ENCODE results near the gene FAT4.

The FAT4 gene

DNA sequence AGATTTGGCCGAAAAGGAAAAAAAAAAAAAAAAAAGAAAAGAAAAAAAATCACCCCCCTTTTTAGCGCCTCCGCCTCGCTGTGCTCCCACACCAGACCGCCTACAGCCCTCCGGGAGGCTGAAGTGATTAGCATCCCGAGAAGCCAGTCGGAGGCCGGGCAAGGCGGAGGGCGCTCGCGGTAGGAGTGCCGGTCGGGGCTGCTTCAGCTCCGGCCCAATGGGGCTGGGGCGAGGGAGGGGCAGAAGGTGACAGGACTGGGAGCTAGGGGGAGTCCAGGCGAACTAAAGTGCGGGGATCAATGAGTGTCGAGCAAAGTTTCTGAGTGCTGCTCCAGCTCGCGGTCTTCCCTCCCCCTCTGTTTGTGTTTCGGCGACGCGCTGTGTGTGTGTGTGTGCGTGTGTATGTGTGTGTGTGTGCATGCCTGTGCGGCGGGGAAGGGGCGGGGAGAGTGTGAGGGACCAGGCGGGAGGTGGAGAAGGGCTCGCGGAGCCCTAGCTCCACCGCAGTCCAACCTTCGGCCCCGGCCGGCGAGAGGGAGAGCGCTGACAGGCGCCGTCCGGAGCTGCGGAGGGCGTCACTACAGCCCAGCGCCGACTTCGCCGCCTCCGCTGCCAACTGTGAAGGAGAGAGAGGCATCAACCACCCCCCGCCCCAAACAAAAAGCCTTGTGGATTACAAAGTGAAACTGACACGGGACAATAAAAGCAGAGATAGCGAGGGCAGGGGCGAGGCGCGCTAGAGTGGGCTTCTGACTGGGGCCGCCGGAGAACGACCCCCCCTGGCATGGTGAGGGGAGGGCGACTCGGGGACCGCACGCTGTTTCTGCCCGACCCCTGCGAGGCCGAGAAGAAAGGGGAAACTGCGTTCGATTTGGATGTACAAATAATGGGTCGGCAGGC is at the start of gene FAT4:
Gene FAT4 (plus strand): TSS at position 280 of the 900 bp plus-strand sequence. CDS start 1,457 bp downstream, outside the sequence.
- peak; percentile 35 for DNase-seq

DNA sequence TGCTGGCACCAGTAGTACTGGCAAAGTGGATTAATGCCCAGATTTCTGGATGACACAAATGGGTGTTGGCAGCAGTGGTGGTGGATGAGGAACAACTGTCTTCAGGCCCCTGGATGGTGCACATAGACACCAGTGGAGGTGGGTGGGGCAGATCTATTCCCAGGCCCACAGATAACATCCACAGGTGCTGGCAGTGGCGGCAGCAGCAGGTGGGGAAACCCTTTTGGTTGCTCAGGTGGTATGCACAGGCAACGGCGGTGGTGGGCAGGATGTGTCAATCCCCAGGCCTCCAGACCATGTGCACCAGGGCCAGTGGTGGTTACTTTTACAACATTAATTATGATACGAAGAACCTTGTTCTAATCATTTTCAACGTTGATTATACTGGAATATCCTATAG is 48.9 kb upstream of the FAT4 start:
- DNase-seq: no peak

GRCh38 chr4:125266901-125267604 is 47.7 kb upstream of the FAT4 start:
- DNase-seq: no peak

DNA sequence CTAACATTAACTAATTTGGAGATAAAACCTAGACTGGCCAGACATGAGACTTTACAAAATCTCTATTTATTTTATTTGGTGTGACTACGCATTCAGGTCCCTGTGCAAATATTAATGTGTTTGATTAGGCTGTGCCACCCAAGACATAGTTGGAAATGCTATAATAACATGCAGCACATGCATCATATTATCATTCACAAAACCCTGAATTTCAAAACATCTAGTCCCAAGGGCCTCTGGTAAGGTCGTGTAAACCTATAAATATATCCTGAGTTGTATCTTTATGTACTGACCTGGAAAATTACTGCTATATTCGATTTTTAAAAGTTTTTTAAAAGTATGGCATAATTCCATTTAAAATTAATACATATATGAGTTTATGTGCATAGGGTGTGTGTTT is 47.1 kb upstream of the FAT4 start:
- DNase-seq: no peak

- no peak for DNase-seq
These were observed 46.5 kb upstream of the FAT4 start for GRCh38 chr4:125268068-125268755.

DNA sequence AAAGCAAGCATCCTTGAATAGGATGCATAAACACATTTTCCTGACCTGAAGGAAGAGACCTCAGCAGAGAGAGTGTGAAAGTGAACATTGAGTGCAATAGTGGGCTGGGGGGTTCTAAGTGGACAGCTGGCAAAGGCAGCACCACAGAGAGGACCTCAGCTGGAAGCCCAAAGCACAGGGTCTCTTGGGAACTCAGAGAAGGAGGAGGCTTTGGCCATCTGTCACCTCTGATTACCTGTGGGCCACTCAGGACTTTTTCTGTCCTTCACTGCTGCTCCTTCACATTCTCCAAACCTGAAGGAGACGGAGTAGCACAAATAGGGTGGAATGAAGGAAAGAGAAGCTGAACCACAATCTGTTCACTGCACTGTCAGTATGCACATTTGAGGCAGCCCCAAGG is 37.9 kb upstream of the FAT4 start:
- no peak for DNase-seq

- DNase-seq: no peak
These were observed 37.0 kb upstream of the FAT4 start for GRCh38 chr4:125277790-125278189.

DNA sequence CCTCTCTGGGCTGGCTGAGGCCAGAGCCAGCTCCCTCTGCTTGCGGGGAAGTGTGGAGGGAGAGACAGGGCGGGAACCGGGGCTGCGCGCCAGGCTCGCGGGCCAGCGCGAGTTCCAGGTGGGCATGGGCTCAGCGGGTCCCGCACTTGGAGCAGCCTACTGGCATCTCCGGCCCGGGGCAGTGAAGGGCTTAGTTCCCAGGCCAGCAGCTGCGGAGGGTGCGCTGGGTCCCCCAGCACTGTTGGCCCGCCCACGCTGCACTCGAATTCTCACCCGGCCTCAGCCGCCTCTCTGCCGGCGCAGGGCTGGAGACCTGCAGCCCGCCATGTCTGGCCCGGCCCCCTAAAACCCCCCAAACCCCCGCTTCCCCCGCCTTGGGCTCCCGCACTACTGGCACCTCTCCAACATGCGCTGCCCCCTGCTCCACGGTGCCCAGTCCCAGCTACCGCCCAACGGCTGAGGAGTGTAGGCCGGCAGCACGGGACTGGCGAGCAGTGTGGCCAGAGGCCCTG is 33.8 kb upstream of the FAT4 start:
- no peak for DNase-seq

GRCh38 chr4:125283707-125284279 is 31.0 kb upstream of the FAT4 start:
- no peak for DNase-seq

DNA sequence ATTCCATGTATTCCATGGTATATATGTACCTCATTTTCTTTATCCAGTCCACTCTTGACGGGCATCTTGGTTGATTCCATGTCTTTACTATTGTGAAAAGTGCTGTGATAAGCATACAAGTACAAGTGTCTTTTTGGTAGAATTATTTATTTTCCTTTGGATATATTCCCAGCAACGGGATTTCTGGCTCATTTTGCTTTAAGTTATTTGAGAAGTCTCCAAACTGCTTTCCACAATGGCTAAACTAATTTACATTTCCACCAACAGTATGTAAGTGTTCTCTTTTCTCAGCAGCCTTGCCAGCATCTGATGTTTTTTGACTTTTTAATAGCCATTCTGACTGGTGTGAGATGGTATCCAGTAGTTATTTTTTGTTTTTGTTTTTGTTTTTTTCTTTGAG is 17.6 kb upstream of the FAT4 start:
- no peak for DNase-seq

DNA sequence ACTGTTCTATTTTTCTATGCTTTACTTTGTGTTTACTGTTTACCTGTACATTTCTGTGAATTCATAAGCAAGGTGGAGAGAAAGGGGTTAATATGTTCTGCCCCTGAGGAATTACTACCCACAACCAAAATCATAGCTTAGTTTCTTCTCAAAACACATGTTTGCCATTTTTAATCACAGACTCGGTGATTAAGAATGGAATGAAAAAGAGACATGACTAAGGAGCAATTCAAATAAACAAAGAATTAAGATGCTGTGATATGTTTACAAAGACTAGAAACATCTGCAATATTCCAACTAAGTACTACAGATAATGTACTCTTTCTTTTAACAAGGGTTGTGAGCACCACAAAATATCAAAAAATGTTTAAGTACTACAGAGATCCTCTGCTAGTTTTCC is 11.7 kb upstream of the FAT4 start:
- DNase-seq: no peak

GRCh38 chr4:125303821-125304220 is 10.9 kb upstream of the FAT4 start:
- no peak for DNase-seq

- DNase-seq: no peak
These were observed 8.6 kb upstream of the FAT4 start for GRCh38 chr4:125306112-125306511.

- DNase-seq: no peak
These were observed 8.2 kb upstream of the FAT4 start for GRCh38 chr4:125306533-125306932.

GRCh38 chr4:125311503-125311902 is 3.3 kb upstream of the FAT4 start:
- no peak for DNase-seq

DNA sequence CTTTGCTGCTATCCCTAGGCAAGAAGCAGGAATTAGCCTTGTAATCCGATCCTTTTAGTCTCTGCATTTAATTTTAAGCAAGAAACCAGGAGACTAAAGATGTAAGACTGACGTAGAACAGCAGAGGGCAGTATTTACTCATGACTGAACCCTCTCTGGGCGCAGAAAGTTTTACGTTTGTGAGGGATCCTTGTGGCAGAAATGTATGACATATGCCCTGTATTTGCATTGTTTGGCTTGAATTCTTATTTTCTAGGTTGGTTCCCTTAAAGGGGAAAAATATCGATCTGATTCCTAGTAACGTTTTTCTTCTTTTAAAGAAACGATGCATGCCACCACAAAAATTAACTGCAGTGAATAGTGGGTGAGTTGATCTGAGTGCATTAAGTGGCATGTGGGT is 1.3 kb upstream of the FAT4 start:
- no peak for DNase-seq

GRCh38 chr4:125313989-125314667 is 627 bp upstream of the FAT4 start:
- no peak for DNase-seq

GRCh38 chr4:125315576-125316400 is 1.0 kb downstream of the FAT4 start:
- DNase-seq: no peak

GRCh38 chr4:125316401-125316790 is 1.6 kb downstream of the FAT4 start:
- no peak for DNase-seq

DNA sequence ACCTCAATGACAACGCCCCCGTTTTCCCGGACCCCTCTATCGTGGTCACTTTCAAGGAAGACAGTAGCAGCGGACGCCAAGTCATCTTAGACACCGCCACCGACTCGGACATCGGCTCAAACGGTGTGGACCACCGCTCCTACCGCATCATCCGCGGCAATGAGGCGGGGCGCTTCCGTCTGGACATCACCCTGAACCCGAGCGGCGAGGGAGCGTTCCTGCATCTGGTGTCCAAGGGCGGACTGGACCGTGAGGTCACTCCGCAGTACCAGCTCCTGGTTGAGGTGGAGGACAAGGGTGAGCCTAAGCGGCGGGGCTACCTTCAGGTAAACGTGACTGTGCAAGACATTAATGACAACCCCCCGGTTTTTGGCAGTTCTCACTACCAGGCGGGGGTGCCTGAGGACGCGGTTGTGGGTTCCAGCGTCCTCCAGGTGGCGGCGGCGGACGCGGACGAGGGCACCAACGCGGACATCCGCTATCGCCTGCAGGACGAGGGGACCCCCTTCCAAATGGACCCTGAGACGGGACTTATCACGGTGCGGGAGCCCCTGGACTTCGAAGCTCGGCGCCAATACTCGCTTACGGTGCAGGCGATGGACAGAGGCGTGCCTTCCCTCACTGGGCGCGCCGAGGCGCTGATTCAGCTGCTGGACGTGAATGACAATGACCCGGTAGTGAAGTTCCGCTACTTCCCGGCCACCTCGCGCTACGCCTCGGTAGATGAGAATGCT is 2.2 kb downstream of the FAT4 start:
- no peak for DNase-seq

DNA sequence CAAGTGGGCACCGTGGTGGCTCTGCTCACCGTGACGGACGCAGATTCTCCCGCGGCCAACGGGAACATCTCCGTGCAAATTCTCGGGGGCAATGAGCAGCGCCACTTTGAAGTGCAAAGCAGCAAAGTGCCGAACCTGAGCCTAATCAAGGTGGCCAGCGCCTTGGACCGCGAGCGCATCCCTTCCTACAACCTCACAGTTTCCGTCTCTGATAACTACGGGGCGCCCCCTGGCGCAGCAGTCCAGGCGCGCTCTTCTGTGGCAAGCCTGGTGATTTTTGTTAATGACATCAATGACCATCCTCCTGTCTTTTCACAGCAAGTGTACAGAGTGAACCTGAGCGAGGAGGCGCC is 2.7 kb downstream of the FAT4 start:
- DNase-seq: no peak
